ENCODE measurements around the gene BIN2.

BIN2 gene

DNA sequence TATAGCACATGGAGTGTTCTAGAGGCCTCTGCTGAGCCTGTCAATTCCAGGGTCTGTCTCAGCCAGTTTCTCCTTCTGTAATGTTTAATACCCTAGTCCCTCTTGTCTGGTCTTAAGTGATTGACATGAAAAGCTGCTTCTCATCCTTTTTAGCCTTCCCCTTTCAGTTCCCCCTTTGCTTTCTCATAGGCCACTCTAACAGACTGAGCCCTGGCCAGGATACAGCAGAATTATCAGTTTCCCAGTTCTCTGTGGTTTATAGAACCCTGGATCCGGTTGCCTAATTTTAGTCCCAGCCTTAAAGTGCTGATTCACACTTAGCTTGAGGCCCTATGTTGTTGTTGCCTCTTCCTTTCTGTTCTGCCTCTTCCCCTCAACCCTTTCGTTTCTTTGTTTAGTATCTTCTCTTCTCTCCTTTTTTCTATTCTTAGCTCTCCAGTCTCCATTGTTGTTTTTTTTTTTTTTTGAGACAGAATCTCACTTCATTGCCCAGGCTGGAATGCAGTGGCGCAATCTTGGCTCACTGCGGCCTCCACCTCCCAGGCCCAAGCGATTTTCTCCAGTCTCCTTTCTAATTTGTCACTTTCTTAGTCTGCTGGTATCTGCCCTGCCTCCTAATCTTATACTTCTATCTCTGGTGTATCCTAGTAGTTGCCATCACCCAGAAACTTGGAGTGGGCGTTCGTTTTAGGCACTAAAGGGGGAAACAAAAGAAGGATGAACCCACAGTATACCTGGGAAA, 2.9 kb upstream of the BIN2 start:
- TF ChIP-seq POLR2AphosphoS5 (IDR thresholded peaks at IDR 0.05; ENCODE audit: low read depth, low read length) (no peak), SIN3A (IDR thresholded peaks at IDR 0.05; ENCODE audit: borderline replicate concordance, insufficient read depth, low read length) (no peak), TAF1 (IDR thresholded peaks at IDR 0.05; ENCODE audit: borderline replicate concordance, insufficient read depth, low read length) (no peak), FOXP2 (optimal IDR thresholded peaks at IDR 0.05; ENCODE audit: borderline replicate concordance, extremely low read depth, extremely low read length, insufficient read depth) (no peak)
- TF ChIP-seq, protein P1, sequence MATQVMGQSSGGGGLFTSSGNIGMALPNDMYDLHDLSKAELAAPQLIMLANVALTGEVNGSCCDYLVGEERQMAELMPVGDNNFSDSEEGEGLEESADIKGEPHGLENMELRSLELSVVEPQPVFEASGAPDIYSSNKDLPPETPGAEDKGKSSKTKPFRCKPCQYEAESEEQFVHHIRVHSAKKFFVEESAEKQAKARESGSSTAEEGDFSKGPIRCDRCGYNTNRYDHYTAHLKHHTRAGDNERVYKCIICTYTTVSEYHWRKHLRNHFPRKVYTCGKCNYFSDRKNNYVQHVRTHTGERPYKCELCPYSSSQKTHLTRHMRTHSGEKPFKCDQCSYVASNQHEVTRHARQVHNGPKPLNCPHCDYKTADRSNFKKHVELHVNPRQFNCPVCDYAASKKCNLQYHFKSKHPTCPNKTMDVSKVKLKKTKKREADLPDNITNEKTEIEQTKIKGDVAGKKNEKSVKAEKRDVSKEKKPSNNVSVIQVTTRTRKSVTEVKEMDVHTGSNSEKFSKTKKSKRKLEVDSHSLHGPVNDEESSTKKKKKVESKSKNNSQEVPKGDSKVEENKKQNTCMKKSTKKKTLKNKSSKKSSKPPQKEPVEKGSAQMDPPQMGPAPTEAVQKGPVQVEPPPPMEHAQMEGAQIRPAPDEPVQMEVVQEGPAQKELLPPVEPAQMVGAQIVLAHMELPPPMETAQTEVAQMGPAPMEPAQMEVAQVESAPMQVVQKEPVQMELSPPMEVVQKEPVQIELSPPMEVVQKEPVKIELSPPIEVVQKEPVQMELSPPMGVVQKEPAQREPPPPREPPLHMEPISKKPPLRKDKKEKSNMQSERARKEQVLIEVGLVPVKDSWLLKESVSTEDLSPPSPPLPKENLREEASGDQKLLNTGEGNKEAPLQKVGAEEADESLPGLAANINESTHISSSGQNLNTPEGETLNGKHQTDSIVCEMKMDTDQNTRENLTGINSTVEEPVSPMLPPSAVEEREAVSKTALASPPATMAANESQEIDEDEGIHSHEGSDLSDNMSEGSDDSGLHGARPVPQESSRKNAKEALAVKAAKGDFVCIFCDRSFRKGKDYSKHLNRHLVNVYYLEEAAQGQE (IDR thresholded peaks at IDR 0.05; ENCODE audit: insufficient read depth in 1 of 2, low read depth in 2 of 2, low read length in 2 of 2) = no peak

DNA sequence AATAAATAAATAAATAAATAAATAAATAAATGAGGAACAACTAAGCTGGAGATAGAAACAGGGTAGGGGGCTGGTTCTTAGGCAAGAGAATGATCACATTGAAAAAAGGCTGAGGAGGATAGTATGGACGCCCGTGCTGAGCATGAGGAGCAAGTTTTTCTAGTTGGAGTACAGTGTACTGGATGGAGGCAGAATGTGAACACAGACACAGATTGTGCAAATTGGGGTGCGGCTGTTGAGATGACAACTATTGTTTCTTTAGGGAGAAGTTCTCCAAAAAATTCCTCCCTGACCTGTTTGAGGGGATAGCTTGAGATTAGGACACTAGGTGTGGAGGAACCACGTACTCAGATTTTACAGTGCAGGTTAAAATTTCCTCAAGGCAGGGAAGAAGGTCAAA, 979 bp upstream of the BIN2 start:
- TF ChIP-seq, protein P1 (IDR thresholded peaks at IDR 0.05; ENCODE audit: insufficient read depth in 1 of 2, low read depth in 2 of 2, low read length in 2 of 2) = no peak
- TF ChIP-seq TAF1 (IDR thresholded peaks at IDR 0.05; ENCODE audit: borderline replicate concordance, insufficient read depth, low read length) (no peak), POLR2AphosphoS5 (IDR thresholded peaks at IDR 0.05; ENCODE audit: low read depth, low read length) (no peak), FOXP2 (optimal IDR thresholded peaks at IDR 0.05; ENCODE audit: borderline replicate concordance, extremely low read depth, extremely low read length, insufficient read depth) (no peak), SIN3A (IDR thresholded peaks at IDR 0.05; ENCODE audit: borderline replicate concordance, insufficient read depth, low read length) (no peak)

- TF ChIP-seq SIN3A (IDR thresholded peaks at IDR 0.05; ENCODE audit: borderline replicate concordance, insufficient read depth, low read length) (no peak), FOXP2 (optimal IDR thresholded peaks at IDR 0.05; ENCODE audit: borderline replicate concordance, extremely low read depth, extremely low read length, insufficient read depth) (no peak)
- TF ChIP-seq, protein P1 (IDR thresholded peaks at IDR 0.05; ENCODE audit: insufficient read depth in 1 of 2, low read depth in 2 of 2, low read length in 2 of 2) = no peak
Observed at GRCh38 chr12:51323317-51323960, 535 bp downstream of the BIN2 start.

DNA sequence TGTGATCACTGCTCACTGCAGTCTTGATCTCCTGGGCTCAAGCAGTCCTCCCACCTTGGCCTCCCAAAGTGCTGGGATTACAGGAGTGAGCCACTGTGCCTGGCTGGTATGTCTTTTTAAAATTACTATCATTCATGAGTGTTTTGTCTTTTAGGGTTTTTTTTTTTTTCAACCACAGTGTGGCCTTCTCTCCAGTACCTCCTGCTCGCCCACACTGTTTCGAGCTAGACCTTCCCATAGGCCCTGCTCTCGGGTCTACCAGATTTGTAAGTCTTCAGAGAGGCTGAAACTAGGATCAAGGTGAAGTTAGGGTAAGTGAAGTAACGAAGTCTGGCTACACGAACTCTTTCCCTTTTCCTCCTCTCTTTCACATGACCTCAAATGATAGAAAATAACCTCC, 1.5 kb downstream of the BIN2 start:
- TF ChIP-seq TAF1 (IDR thresholded peaks at IDR 0.05; ENCODE audit: borderline replicate concordance, insufficient read depth, low read length) (no peak), POLR2AphosphoS5 (IDR thresholded peaks at IDR 0.05; ENCODE audit: low read depth, low read length) (no peak), FOXP2 (optimal IDR thresholded peaks at IDR 0.05; ENCODE audit: borderline replicate concordance, extremely low read depth, extremely low read length, insufficient read depth) (no peak), SIN3A (IDR thresholded peaks at IDR 0.05; ENCODE audit: borderline replicate concordance, insufficient read depth, low read length) (no peak)
- TF ChIP-seq, protein P1 (IDR thresholded peaks at IDR 0.05; ENCODE audit: insufficient read depth in 1 of 2, low read depth in 2 of 2, low read length in 2 of 2) = no peak

Measured in PFSK-1 (cell line).